ENCODE results near the gene CD300LG. TPM values are rescaled to one million over a fixed set of nuclear protein-coding genes. Genes with fewer than 3 reads are reported as not detected.

CD300LG gene
- total and polyA plus RNA-seq, 2 experiments from 2014 or later: not detected

DNA sequence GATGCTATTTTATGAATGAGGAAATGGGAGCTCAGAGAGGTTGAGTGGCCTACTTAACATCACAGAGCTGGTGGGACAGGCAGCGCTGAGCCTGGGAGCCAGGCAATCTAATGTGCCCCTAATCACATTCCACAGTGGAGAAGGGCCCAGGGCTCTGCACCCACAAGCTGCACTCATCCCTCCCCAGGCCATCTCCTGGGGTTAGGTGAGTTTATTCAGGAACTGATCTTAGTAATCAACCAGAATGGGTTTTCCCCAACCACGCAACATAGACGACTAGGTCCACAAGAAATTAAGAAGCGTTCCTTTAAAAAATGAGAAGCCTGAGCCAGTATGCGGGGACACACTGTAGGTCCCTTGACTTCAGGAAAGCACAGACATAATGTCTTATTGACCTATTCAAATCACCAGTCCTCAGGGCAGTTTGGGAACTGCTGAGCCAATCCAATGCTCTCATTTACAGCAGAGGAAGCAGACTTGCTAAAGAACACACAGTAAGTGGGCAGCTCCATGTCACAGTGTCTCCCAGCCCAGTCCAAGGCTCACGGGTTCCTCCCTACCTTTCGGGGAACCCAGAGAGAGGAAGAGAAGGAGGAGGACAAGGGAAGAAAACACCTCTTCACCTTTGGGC is 16.4 kb upstream of the CD300LG start (continued):
- no peak for TF ChIP-seq ZNF462 (CRISPR knock-in tag; IDR thresholded peaks at IDR 0.05)
- no peak for TF ChIP-seq POLR2AphosphoS5 (IDR thresholded peaks at IDR 0.05; ENCODE audit: low read depth)
- TF ChIP-seq EZH2phosphoT487 (IDR thresholded peaks at IDR 0.05; ENCODE audit: unreplicated experiment): no peak
- no peak for TF ChIP-seq ZNF331 (CRISPR knock-in tag; IDR thresholded peaks at IDR 0.05; ENCODE audit: low read depth)

GRCh38 chr17:43831633-43832032 is 15.3 kb upstream of the CD300LG start:
- peaks cover 12% of the 10 kb centered on the region for H3K36me3 Mint-ChIP-seq (ENCODE audit: low read depth)
- H3K4me1 Mint-ChIP-seq: peaks cover 23% of the 10 kb centered on the region
- Histone ChIP-seq H3K4me1 (ENCODE audit: insufficient read depth) (peaks cover 6% of the 10 kb centered on the region), H4K20me1 (replicated peaks; ENCODE audit: insufficient read depth) (no peaks in the 10 kb centered on the region; the same call in 1 of the 2 replicates), H2AFZ (no peak overlapping the region), H3K36me3 (ENCODE audit: insufficient read depth) (no peaks in the 10 kb centered on the region), H3F3A (replicated peaks; ENCODE audit: low read depth) (0 out of 2 replicates have a peak, but pooled peaks cover 4% of the 10 kb centered on the region), H3K79me2 (replicated peaks; ENCODE audit: insufficient read depth) (no peaks in the 10 kb centered on the region), H3K4me3 (peak overlapping the region; percentile 88; the same call in 1 of the 2 replicates), H3K9me2 (ENCODE audit: insufficient read depth) (no peaks in the 10 kb centered on the region), H3K27ac (ENCODE audit: low read depth) (no peak overlapping the region), H3K4me2 (peak overlapping the region; percentile 93; the same call in 1 of the 2 replicates), H3K27me3 (ENCODE audit: insufficient read depth) (peaks cover 24% of the 10 kb centered on the region)
- peaks cover 33% of the 10 kb centered on the region for H3K27me3 Mint-ChIP-seq (ENCODE audit: insufficient read depth, low read depth, poor library complexity)
- H3K4me3 Mint-ChIP-seq: peak overlapping the region; percentile 83
- no peak for ATAC-seq
- H3K9me3 Mint-ChIP-seq: peaks cover 13% of the 10 kb centered on the region; the same call in 2 of the 3 replicates
- H3K27ac Mint-ChIP-seq: no peak overlapping the region
- DNase-seq (ENCODE audit: low spot score): no peak
- TF ChIP-seq EZH2phosphoT487 (IDR thresholded peaks at IDR 0.05; ENCODE audit: unreplicated experiment) (no peak), ZNF114 (CRISPR knock-in tag; IDR thresholded peaks at IDR 0.05) (no peak), CTCF (conservative IDR thresholded peaks at IDR 0.05; ENCODE audit: low read depth in 2 of 2) (no peak), POLR2AphosphoS5 (IDR thresholded peaks at IDR 0.05; ENCODE audit: low read depth) (no peak), REST (IDR thresholded peaks at IDR 0.05; ENCODE audit: unreplicated experiment) (no peak), EZH2 (IDR thresholded peaks at IDR 0.05; ENCODE audit: low read depth, unreplicated experiment) (no peak), ZNF331 (CRISPR knock-in tag; IDR thresholded peaks at IDR 0.05; ENCODE audit: low read depth) (no peak), JUNB (IDR thresholded peaks at IDR 0.05; ENCODE audit: unreplicated experiment) (no peak), STAT1 (IDR thresholded peaks at IDR 0.05; ENCODE audit: unreplicated experiment) (no peak), CREB1 (CRISPR knock-in tag; IDR thresholded peaks at IDR 0.05; ENCODE audit: low read depth) (no peak)
- TF ChIP-seq, protein P1, sequence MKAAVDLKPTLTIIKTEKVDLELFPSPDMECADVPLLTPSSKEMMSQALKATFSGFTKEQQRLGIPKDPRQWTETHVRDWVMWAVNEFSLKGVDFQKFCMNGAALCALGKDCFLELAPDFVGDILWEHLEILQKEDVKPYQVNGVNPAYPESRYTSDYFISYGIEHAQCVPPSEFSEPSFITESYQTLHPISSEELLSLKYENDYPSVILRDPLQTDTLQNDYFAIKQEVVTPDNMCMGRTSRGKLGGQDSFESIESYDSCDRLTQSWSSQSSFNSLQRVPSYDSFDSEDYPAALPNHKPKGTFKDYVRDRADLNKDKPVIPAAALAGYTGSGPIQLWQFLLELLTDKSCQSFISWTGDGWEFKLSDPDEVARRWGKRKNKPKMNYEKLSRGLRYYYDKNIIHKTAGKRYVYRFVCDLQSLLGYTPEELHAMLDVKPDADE (IDR thresholded peaks at IDR 0.05): no peak

Measured in GM23338 (cell line).